ENCODE results near the gene SLC9A3.
"Not testable (repeated sequence)": the region's sequence is repeated elsewhere in the genome, so short reads cannot be mapped to it uniquely, and the experiment has no call there.

SLC9A3 gene

DNA sequence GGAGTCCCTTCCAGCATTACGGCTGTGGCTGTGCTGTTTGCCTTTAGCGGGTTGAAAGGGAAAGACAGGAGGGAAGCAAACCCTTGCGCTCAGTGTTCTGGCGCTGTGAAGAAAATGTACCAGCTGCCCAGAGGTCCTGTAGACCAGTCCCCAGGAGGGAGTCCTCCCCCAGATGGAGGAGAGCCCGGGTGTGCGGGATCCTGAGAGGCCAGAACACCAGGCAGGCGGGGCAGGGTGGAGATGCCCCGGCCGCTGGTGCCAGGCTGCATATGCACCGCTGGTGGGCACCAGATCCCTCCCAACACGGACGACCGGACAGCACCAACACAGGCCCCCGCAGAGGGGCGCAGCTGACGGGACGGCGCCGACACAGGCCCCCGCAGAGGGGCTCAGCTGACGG is 37.2 kb upstream of the SLC9A3 start:
- TF ChIP-seq, protein P1, sequence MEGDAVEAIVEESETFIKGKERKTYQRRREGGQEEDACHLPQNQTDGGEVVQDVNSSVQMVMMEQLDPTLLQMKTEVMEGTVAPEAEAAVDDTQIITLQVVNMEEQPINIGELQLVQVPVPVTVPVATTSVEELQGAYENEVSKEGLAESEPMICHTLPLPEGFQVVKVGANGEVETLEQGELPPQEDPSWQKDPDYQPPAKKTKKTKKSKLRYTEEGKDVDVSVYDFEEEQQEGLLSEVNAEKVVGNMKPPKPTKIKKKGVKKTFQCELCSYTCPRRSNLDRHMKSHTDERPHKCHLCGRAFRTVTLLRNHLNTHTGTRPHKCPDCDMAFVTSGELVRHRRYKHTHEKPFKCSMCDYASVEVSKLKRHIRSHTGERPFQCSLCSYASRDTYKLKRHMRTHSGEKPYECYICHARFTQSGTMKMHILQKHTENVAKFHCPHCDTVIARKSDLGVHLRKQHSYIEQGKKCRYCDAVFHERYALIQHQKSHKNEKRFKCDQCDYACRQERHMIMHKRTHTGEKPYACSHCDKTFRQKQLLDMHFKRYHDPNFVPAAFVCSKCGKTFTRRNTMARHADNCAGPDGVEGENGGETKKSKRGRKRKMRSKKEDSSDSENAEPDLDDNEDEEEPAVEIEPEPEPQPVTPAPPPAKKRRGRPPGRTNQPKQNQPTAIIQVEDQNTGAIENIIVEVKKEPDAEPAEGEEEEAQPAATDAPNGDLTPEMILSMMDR (conservative IDR thresholded peaks at IDR 0.05) = no peak
- no peak overlapping the region for H3K27ac ChIP-seq

GRCh38 chr5:560792-561166 is 36.5 kb upstream of the SLC9A3 start:
- TF ChIP-seq, protein P1 (conservative IDR thresholded peaks at IDR 0.05) = no peak
- H3K27ac ChIP-seq = no peak overlapping the region

DNA sequence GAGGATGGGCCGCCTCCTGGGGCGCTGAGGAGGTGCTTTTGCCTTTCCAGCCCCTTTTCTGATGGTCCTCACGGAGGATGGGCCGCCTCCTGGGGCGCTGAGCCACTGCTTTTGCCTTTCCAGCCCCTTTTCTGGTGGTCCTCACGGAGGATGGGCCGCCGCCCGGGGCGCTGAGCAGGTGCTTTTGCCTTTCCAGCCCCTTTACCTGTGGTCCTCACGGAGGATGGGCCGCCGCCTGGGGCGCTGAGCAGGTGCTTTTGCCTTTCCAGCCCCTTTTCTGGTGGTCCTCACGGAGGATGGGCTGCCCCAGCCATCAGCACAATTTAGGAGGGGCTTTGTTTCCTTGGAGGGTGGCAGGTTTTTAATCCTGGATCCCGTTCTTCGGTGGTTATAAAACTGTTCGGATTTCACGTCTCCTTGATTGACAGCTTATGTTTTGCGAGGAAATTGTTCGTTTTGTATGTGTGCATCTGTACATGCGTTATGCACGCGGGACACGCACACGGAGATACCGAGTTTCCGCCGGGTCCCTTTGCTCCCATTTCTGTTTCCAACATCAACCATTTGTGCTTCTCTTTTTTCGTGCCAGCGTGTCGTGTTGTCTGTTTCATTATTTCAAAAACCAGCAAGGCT is 34.7 kb upstream of the SLC9A3 start:
- H3K27ac ChIP-seq = no peak overlapping the region
- TF ChIP-seq, protein P1 (conservative IDR thresholded peaks at IDR 0.05) = no peak

DNA sequence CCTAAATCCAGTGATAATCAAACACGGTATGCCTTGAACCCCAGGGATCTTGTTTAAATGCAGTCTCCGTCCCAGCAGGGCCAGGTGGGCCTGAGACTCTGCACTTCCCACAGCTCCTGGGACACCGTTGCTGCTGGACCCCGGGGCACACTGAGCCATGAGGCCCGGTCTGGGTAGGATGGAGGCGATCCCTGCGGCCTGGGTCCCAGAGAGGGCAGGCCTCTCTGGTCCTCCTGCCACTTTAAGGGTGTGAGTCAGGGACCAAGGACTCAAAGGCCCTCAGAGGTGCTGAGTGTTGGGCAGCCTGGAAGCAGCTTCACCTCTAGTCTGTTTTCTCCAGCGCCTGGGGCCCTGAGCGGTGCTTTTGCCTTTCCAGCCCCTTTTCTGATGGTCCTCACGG is 34.1 kb upstream of the SLC9A3 start:
- H3K27ac ChIP-seq = no peak overlapping the region
- TF ChIP-seq, protein P1 (conservative IDR thresholded peaks at IDR 0.05) = no peak

DNA sequence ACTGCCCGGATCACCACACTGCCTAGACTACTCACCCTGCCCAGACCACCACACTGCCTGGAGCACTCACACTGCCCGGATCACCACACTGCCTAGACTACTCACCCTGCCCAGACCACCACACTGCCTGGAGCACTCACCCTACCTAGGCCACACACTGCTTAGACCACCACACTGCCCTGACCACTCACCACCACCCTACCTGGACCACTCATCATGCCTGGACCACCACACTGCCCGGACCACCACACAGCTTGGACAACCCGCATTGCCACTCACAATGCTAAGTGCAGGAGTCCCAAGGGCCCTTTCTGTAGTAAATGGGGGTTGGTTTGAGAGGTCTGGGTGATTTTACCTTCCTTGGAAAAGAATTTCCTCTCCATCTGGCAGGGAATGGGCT is 33.7 kb upstream of the SLC9A3 start:
- not testable (repeated sequence) for H3K27ac ChIP-seq

GRCh38 chr5:556909-557441 is 32.7 kb upstream of the SLC9A3 start:
- no peak overlapping the region for H3K27ac ChIP-seq
- TF ChIP-seq, protein P1 (conservative IDR thresholded peaks at IDR 0.05) = no peak

GRCh38 chr5:555058-555623 is 30.9 kb upstream of the SLC9A3 start:
- H3K27ac ChIP-seq = no peak overlapping the region
- TF ChIP-seq, protein P1 (conservative IDR thresholded peaks at IDR 0.05) = no peak

Measured in VCaP (cell line).